Smooth muscle cell (in vitro differentiated cells): ENCODE results near the gene VAMP1. TPM values are rescaled to one million over a fixed set of nuclear protein-coding genes. Genes with fewer than 3 reads are reported as not detected.
"Not testable (repeated sequence)": the region's sequence is repeated elsewhere in the genome, so short reads cannot be mapped to it uniquely, and the experiment has no call there.

ENCODE experiments used
- DNase-seq: peaks from one replicate; lab custom pipeline; 2025; ENCODE audit not compliant: unreplicated experiment; lab: John Stamatoyannopoulos, UW
- H2AFZ ChIP-seq: fragments of 200-600 bp; sonication (generic); 2 replicates; pipeline ENCODE4 v1.6.0; 2016; ENCODE audit warnings: antibody characterized with exemption, low read depth, mild to moderate bottlenecking
- H3F3A ChIP-seq: fragments of 200-600 bp; sonication (generic); 2 replicates; pipeline ENCODE4 v1.6.0; 2017; ENCODE audit warnings: antibody characterized with exemption, low read depth
- H3K27ac ChIP-seq: fragments of 200-600 bp; sonication (generic); 2 replicates; pipeline ENCODE4 v1.5.1; 2016; ENCODE audit warnings: low read depth, mild to moderate bottlenecking
- H3K27me3 ChIP-seq: fragments of 200-600 bp; sonication (generic); 2 replicates; pipeline ENCODE4 v1.6.1; 2016; ENCODE audit warnings: low read depth, mild to moderate bottlenecking
- H3K36me3 ChIP-seq: fragments of 200-600 bp; sonication (generic); 2 replicates; pipeline ENCODE4 v1.5.1; 2016; ENCODE audit warnings: low read depth
- H3K4me1 ChIP-seq: fragments of 200-600 bp; sonication (generic); 2 replicates; pipeline ENCODE4 v1.5.1; 2016; ENCODE audit warnings: low read depth
- H3K4me2 ChIP-seq: fragments of 200-600 bp; sonication (generic); 2 replicates; pipeline ENCODE4 v1.6.0; 2016; ENCODE audit warnings: mild to moderate bottlenecking
- H3K4me3 ChIP-seq: fragments of 200-600 bp; sonication (generic); 2 replicates; pipeline ENCODE4 v1.5.1; 2016; ENCODE audit warnings: mild to moderate bottlenecking
- H3K79me2 ChIP-seq: fragments of 200-600 bp; sonication (generic); 2 replicates; pipeline ENCODE4 v1.6.0; 2016; ENCODE audit warnings: low read depth, mild to moderate bottlenecking
- H3K9ac ChIP-seq: fragments of 200-600 bp; sonication (generic); 2 replicates; pipeline ENCODE4 v1.6.0; 2016; ENCODE audit warnings: low read depth
- H3K9me3 ChIP-seq: fragments of 200-600 bp; sonication (generic); replicated peaks from 2 replicates; pipeline ENCODE4 v1.5.1; 2016; ENCODE audit warnings: low read depth
- H4K20me1 ChIP-seq: fragments of 200-600 bp; sonication (generic); 2 replicates; pipeline ENCODE4 v1.6.0; 2016; ENCODE audit warnings: low read depth
- WGBS: methylation state at CpG from one replicate; pipeline ENCODE4 v1.1.7; 2016; ENCODE audit warnings: low lambda C conversion rate; 5-methylcytosine and 5-hydroxymethylcytosine counted together
- polyA plus RNA-seq: library from polyadenylated mRNA; unstranded; fragments of >200 nt; fragmentation: Nextera tagmentation; extraction: Ambion mirVana; gene quantifications from 2 replicates; pipeline ENCODE4 v1.2.1, GENCODE V29; 2016
- total RNA-seq: library from RNA; depleted of rRNA; stranded (reverse); fragments of >200 nt; gene quantifications from 2 replicates; pipeline ENCODE4 v1.2.3, GENCODE V29; 2014
- TF ChIP-seq, protein P1 (sequence below): fragments of 200-600 bp; sonication (generic); IDR thresholded peaks from 2 replicates; pipeline ENCODE4 v1.5.1; 2017; ENCODE audit warnings: borderline replicate concordance, mild to moderate bottlenecking, antibody characterized with exemption; ENCODE audit not compliant: insufficient read depth, poor library complexity, severe bottlenecking

Gene VAMP1
- total and polyA plus RNA-seq, 2 experiments from 2014 or later: 3.5 to 7.5 TPM

DNA sequence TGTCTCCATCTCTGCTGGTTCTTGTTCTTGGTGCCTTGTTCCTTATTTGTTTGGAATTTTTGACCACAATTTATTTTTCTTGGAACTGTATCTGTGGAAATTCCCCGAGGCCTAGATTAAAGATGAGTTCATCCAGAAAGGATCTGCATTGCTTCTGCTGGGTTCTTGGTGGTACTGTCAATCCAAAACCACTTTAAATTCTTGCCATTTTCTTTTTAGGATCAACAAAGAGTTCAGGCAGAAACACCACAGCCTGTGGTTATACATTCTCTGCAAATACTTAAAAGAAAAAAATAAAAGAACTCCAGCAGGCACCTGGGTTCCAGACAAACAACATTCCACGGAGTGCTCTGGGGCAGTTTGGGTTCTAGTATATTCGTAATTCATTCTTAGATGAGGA lies 6.0 kb upstream of the VAMP1 start:
- H3K27ac ChIP-seq: peak overlapping the region; percentile 89
- no peaks in the 10 kb centered on the region for H3K36me3 ChIP-seq
- no peaks in the 10 kb centered on the region for H3K27me3 ChIP-seq
- H3F3A ChIP-seq: no peaks in the 10 kb centered on the region
- peak overlapping the region; percentile 71 for H3K4me2 ChIP-seq
- TF ChIP-seq, protein P1, sequence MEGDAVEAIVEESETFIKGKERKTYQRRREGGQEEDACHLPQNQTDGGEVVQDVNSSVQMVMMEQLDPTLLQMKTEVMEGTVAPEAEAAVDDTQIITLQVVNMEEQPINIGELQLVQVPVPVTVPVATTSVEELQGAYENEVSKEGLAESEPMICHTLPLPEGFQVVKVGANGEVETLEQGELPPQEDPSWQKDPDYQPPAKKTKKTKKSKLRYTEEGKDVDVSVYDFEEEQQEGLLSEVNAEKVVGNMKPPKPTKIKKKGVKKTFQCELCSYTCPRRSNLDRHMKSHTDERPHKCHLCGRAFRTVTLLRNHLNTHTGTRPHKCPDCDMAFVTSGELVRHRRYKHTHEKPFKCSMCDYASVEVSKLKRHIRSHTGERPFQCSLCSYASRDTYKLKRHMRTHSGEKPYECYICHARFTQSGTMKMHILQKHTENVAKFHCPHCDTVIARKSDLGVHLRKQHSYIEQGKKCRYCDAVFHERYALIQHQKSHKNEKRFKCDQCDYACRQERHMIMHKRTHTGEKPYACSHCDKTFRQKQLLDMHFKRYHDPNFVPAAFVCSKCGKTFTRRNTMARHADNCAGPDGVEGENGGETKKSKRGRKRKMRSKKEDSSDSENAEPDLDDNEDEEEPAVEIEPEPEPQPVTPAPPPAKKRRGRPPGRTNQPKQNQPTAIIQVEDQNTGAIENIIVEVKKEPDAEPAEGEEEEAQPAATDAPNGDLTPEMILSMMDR: no peak
- no peak overlapping the region for H2AFZ ChIP-seq
- H3K79me2 ChIP-seq: no peaks in the 10 kb centered on the region
- no peak overlapping the region for H3K4me3 ChIP-seq
- no peaks in the 10 kb centered on the region for H4K20me1 ChIP-seq
- no peak overlapping the region for H3K9ac ChIP-seq
- WGBS: 34% methylated on average over 3 of the region's 3 CpGs
- DNase-seq: no peak
- no peaks in the 10 kb centered on the region for H3K4me1 ChIP-seq
- H3K9me3 ChIP-seq: no peaks in the 10 kb centered on the region

GRCh38 chr12:6475233-6475975 lies 4.9 kb upstream of the VAMP1 start:
- not testable (repeated sequence) for H3K9me3 ChIP-seq, H3K27ac ChIP-seq, DNase-seq, H3K36me3 ChIP-seq, H3K4me3 ChIP-seq, H3K79me2 ChIP-seq, H3K4me2 ChIP-seq, H3K9ac ChIP-seq, H3K27me3 ChIP-seq, H4K20me1 ChIP-seq, H2AFZ ChIP-seq, H3K4me1 ChIP-seq, H3F3A ChIP-seq
- WGBS: 95% methylated on average over 35 of the region's 48 CpGs

GRCh38 chr12:6472491-6472890 lies 2.0 kb upstream of the VAMP1 start:
- 89% methylated on average over 11 of the region's 11 CpGs for WGBS
- H3K4me3 ChIP-seq: no peak overlapping the region
- H3K4me1 ChIP-seq: peaks cover 11% of the 10 kb centered on the region
- no peaks in the 10 kb centered on the region for H3K9me3 ChIP-seq
- peaks cover 14% of the 10 kb centered on the region for H4K20me1 ChIP-seq
- H3K36me3 ChIP-seq: no peaks in the 10 kb centered on the region
- no peak overlapping the region for H2AFZ ChIP-seq
- H3K79me2 ChIP-seq: peaks cover 22% of the 10 kb centered on the region
- TF ChIP-seq, protein P1: no peak
- H3K9ac ChIP-seq: no peak overlapping the region
- H3K27ac ChIP-seq: no peak overlapping the region
- H3K27me3 ChIP-seq: no peaks in the 10 kb centered on the region
- peaks cover 5% of the 10 kb centered on the region for H3F3A ChIP-seq
- no peak for DNase-seq
- no peak overlapping the region for H3K4me2 ChIP-seq

GRCh38 chr12:6471989-6472360 lies 1.5 kb upstream of the VAMP1 start:
- Histone ChIP-seq H3K27me3 (no peaks in the 10 kb centered on the region), H3K79me2 (peaks cover 22% of the 10 kb centered on the region), H3K4me2 (no peak overlapping the region), H4K20me1 (peaks cover 14% of the 10 kb centered on the region), H3K27ac (no peak overlapping the region), H3K9me3 (no peaks in the 10 kb centered on the region), H2AFZ (no peak overlapping the region), H3F3A (peaks cover 5% of the 10 kb centered on the region), H3K4me1 (peaks cover 11% of the 10 kb centered on the region), H3K36me3 (no peaks in the 10 kb centered on the region), H3K4me3 (no peak overlapping the region), H3K9ac (no peak overlapping the region)
- TF ChIP-seq, protein P1: no peak
- no peak for DNase-seq
- WGBS: 82% methylated on average over 1 of the region's 1 CpG
